ENCODE measurements around the gene MLST8. TPM values are rescaled to one million over a fixed set of nuclear protein-coding genes. Genes with fewer than 3 reads are reported as not detected.

Gene MLST8
- total RNA-seq, 2 experiments from 2014 or later, result 32.6 to 33.7 TPM

- no peak overlapping the region for H3K4me3 Mint-ChIP-seq
- no peak for DNase-seq
- CTCF ChIA-PET, result no interaction called here
- H3K27me3 Mint-ChIP-seq, result no peaks in the 10 kb centered on the region
- H3K27ac Mint-ChIP-seq, result no peak overlapping the region
- H3K9me3 Mint-ChIP-seq, result no peaks in the 10 kb centered on the region
- peaks cover 46% of the 10 kb centered on the region for H3K4me1 Mint-ChIP-seq
- peaks cover 29% of the 10 kb centered on the region for H3K36me3 Mint-ChIP-seq (ENCODE audit: low read depth)
- POLR2A ChIA-PET, result interaction anchor here (2.8 kb wide), 1 partner anchor 54 kb away, joined by 11 read pairs; the partner anchor contains the start of gene TRAF7
Observed at GRCh38 chr16:2208772-2209171, 3.5 kb downstream of the MLST8 start.

- Mint-ChIP-seq H3K27ac (no peak overlapping the region), H3K4me1 (peaks cover 44% of the 10 kb centered on the region), H3K4me3 (no peak overlapping the region), H3K27me3 (no peaks in the 10 kb centered on the region), H3K9me3 (no peaks in the 10 kb centered on the region), H3K36me3 (ENCODE audit: low read depth) (peaks cover 29% of the 10 kb centered on the region)
- DNase-seq, result no peak
- POLR2A ChIA-PET, result interaction anchor here (0.6 to 2.8 kb wide), 2 partner anchors 9 to 55 kb away, joined by 3 to 11 read pairs; partner anchors contain the start of gene TRAF7
- CTCF ChIA-PET, result no interaction called here
Observed at GRCh38 chr16:2209258-2210008, 4.2 kb downstream of the MLST8 start.

GRCh38 chr16:2210009-2210332, 4.7 kb downstream of the MLST8 start:
- H3K4me3 Mint-ChIP-seq, result no peak overlapping the region
- no peaks in the 10 kb centered on the region for H3K9me3 Mint-ChIP-seq
- ChIA-PET POLR2A (interaction anchor here (0.6 to 2.8 kb wide), 2 partner anchors 10 to 56 kb away, joined by 3 to 11 read pairs; partner anchors contain the start of gene TRAF7), CTCF (no interaction called here)
- H3K27me3 Mint-ChIP-seq, result no peaks in the 10 kb centered on the region
- H3K36me3 Mint-ChIP-seq (ENCODE audit: low read depth), result peaks cover 29% of the 10 kb centered on the region
- H3K27ac Mint-ChIP-seq, result no peak overlapping the region
- no peak for DNase-seq
- peaks cover 40% of the 10 kb centered on the region for H3K4me1 Mint-ChIP-seq

- DNase-seq, result no peak
- Mint-ChIP-seq H3K36me3 (ENCODE audit: low read depth) (peaks cover 29% of the 10 kb centered on the region), H3K4me3 (no peak within 1 kb of the TSS), H3K27ac (no peak within 1 kb of the TSS), H3K9me3 (no peaks in the 10 kb centered on the region), H3K4me1 (peaks cover 42% of the 10 kb centered on the region), H3K27me3 (no peaks in the 10 kb centered on the region)
- ChIA-PET POLR2A (interaction anchor here (0.6 to 2.8 kb wide), 4 partner anchors 11 to 56 kb away, joined by 3 to 11 read pairs (median 3); partner anchors contain the start of genes ECI1 and TRAF7), CTCF (no interaction called here)
Observed at GRCh38 chr16:2210386-2211365, 5.4 kb downstream of the MLST8 start, which contains the start of gene BRICD5. TSS of gene BRICD5 (minus strand) at chr16:2210863. CDS start at chr16:2210833, 30 bp downstream.

GRCh38 chr16:2211923-2212347, 6.7 kb downstream of the MLST8 start:
- ChIA-PET CTCF (no interaction called here), POLR2A (interaction anchor here (0.8 to 0.9 kb wide), 2 partner anchors 38 to 40 kb away, joined by 3 read pairs; partner anchors contain the start of gene ECI1)
- H3K4me1 Mint-ChIP-seq, result peaks cover 35% of the 10 kb centered on the region
- H3K4me3 Mint-ChIP-seq, result peak overlapping the region; percentile 54
- no peaks in the 10 kb centered on the region for H3K27me3 Mint-ChIP-seq
- peaks cover 26% of the 10 kb centered on the region for H3K36me3 Mint-ChIP-seq (ENCODE audit: low read depth)
- H3K9me3 Mint-ChIP-seq, result no peaks in the 10 kb centered on the region
- no peak for DNase-seq
- H3K27ac Mint-ChIP-seq, result peak overlapping the region; percentile 11

GRCh38 chr16:2212362-2213324, 7.4 kb downstream of the MLST8 start:
- Mint-ChIP-seq H3K4me3 (peak overlapping the region; percentile 76), H3K36me3 (ENCODE audit: low read depth) (peaks cover 19% of the 10 kb centered on the region), H3K4me1 (peaks cover 28% of the 10 kb centered on the region), H3K27me3 (no peaks in the 10 kb centered on the region), H3K27ac (peak overlapping the region; percentile 38), H3K9me3 (no peaks in the 10 kb centered on the region)
- CTCF ChIA-PET, result no interaction called here
- POLR2A ChIA-PET, result interaction anchor here (0.8 kb wide), 1 partner anchor 39 kb away, joined by 3 read pairs; the partner anchor contains the start of gene ECI1
- no peak for DNase-seq

- ChIA-PET POLR2A (interaction anchor here (1.0 to 3.7 kb wide), 15 partner anchors 9 to 536 kb away, joined by 3 to 43 read pairs (median 7); partner anchors contain the start of genes DNASE1L2, E4F1, ECI1 and JPT2), CTCF (interaction anchor here (1.0 to 2.0 kb wide), 6 partner anchors 7 to 306 kb away, joined by 3 to 8 read pairs (median 5); partner anchors contain the start of genes AMDHD2, E4F1, ECI1 and TRAF7)
- peak overlapping the region; percentile 52 for H3K27ac Mint-ChIP-seq
- peaks cover 10% of the 10 kb centered on the region for H3K36me3 Mint-ChIP-seq (ENCODE audit: low read depth)
- H3K9me3 Mint-ChIP-seq, result no peaks in the 10 kb centered on the region
- peaks cover 25% of the 10 kb centered on the region for H3K4me1 Mint-ChIP-seq
- H3K4me3 Mint-ChIP-seq, result peak overlapping the region; percentile 76
- no peaks in the 10 kb centered on the region for H3K27me3 Mint-ChIP-seq
- DNase-seq, result no peak
Observed at GRCh38 chr16:2213817-2214718, 8.8 kb downstream of the MLST8 start.

GRCh38 chr16:2214719-2214968, 9.4 kb downstream of the MLST8 start, which contains the start of gene PGP:
TSS of gene PGP (minus strand) at chr16:2214840. CDS start at chr16:2214777, 63 bp downstream.
- Mint-ChIP-seq H3K27ac (peak within 1 kb of the TSS; percentile 82), H3K4me1 (peaks cover 25% of the 10 kb centered on the region), H3K9me3 (no peaks in the 10 kb centered on the region), H3K4me3 (peak within 1 kb of the TSS; percentile 82), H3K36me3 (ENCODE audit: low read depth) (peaks cover 10% of the 10 kb centered on the region), H3K27me3 (no peaks in the 10 kb centered on the region)
- POLR2A ChIA-PET, result interaction anchor here (0.6 to 3.7 kb wide), 16 partner anchors 9 to 537 kb away, joined by 3 to 43 read pairs (median 6); partner anchors contain the start of genes DNASE1L2, E4F1, ECI1 and JPT2
- CTCF ChIA-PET, result interaction anchor here (1.0 to 2.0 kb wide), 6 partner anchors 8 to 306 kb away, joined by 3 to 8 read pairs (median 5); partner anchors contain the start of genes AMDHD2, E4F1, ECI1 and TRAF7
- no peak for DNase-seq

- ChIA-PET POLR2A (interaction anchor here (1.3 to 3.7 kb wide), 4 partner anchors 12 to 61 kb away, joined by 3 to 43 read pairs (median 21); partner anchors contain the start of genes ECI1, MLST8 and TRAF7), CTCF (interaction anchor here (0.9 to 1.9 kb wide), 2 partner anchors 17 to 76 kb away, joined by 3 to 5 read pairs; no protein-coding TSS in a partner anchor)
- Mint-ChIP-seq H3K27ac (peak overlapping the region; percentile 82), H3K4me1 (peaks cover 25% of the 10 kb centered on the region), H3K4me3 (peak overlapping the region; percentile 47), H3K27me3 (no peaks in the 10 kb centered on the region), H3K9me3 (no peaks in the 10 kb centered on the region), H3K36me3 (ENCODE audit: low read depth) (peaks cover 10% of the 10 kb centered on the region)
- no peak for DNase-seq
Observed at GRCh38 chr16:2216330-2216729, 11.1 kb downstream of the MLST8 start.

- H3K27ac Mint-ChIP-seq, result peak within 1 kb of the TSS; percentile 74
Observed at GRCh38 chr16:2223221-2223941, 18.1 kb downstream of the MLST8 start, which contains the start of gene E4F1. TSS of gene E4F1 (plus strand) at chr16:2223591. CDS start at chr16:2223614, 23 bp downstream.

More at GRCh38 chr16:2223221-2223941, 18.1 kb downstream of the MLST8 start, which contains the start of gene E4F1:
- DNase-seq, result peak; percentile 100
- CTCF ChIA-PET, result interaction anchor here (1.2 kb wide), 1 partner anchor 9 kb away, joined by 5 read pairs; the partner anchor contains the start of gene PGP
- POLR2A ChIA-PET, result interaction anchor here (0.6 to 2.2 kb wide), 6 partner anchors 9 to 309 kb away, joined by 3 to 13 read pairs (median 4); partner anchors contain the start of genes ATP6V0C, PGP and TRAF7
- peaks cover 3% of the 10 kb centered on the region for H3K36me3 Mint-ChIP-seq (ENCODE audit: low read depth)
- no peaks in the 10 kb centered on the region for H3K27me3 Mint-ChIP-seq
- peak within 1 kb of the TSS; percentile 84 for H3K4me3 Mint-ChIP-seq
- H3K9me3 Mint-ChIP-seq, result no peaks in the 10 kb centered on the region
- H3K4me1 Mint-ChIP-seq, result peaks cover 22% of the 10 kb centered on the region
